ENCODE data around the gene DGKK.

DNA sequence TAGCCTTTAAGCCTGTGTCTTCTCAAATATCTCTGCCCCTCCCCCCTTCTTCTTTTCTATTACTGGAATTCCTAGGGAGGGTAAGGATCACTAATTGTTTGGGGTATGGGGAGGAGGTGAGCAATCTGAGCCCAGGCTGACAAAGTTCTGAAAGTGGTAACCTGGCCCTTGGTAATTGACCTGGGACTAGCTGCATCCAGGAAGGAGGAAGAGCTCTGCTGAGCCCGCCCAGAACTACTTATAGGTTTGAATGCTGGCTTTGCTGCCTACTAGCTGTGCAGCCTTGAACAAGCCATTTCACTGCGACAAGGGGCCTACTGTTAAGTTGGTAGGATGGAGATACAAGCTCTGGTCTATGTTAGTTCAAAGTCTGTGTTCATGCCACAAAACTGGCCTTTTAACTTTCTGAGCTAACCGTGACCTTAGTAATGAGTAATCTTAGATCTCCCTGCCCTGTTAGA is 37.8 kb downstream of the DGKK start:
- TF ChIP-seq, protein P1, sequence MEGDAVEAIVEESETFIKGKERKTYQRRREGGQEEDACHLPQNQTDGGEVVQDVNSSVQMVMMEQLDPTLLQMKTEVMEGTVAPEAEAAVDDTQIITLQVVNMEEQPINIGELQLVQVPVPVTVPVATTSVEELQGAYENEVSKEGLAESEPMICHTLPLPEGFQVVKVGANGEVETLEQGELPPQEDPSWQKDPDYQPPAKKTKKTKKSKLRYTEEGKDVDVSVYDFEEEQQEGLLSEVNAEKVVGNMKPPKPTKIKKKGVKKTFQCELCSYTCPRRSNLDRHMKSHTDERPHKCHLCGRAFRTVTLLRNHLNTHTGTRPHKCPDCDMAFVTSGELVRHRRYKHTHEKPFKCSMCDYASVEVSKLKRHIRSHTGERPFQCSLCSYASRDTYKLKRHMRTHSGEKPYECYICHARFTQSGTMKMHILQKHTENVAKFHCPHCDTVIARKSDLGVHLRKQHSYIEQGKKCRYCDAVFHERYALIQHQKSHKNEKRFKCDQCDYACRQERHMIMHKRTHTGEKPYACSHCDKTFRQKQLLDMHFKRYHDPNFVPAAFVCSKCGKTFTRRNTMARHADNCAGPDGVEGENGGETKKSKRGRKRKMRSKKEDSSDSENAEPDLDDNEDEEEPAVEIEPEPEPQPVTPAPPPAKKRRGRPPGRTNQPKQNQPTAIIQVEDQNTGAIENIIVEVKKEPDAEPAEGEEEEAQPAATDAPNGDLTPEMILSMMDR (IDR thresholded peaks at IDR 0.05): no peak
- TF ChIP-seq POLR2A (IDR thresholded peaks at IDR 0.05): no peak

All from prostate gland (tissue), 2 donors.